Large intestine (tissue), 3 donors: ENCODE measurements around the gene CASK. TPM values are rescaled to one million over a fixed set of nuclear protein-coding genes. Genes with fewer than 3 reads are reported as not detected.

Experiments
- DNase-seq, 2 donors: peaks; one replicate each; pipeline versions ENCODE4 v3.0.0 to v3.0.0-alpha.2; 2013
- H3K27ac ChIP-seq: one replicate; pipeline ENCODE4 v1.5.1; 2013; ENCODE audit warnings: low read length
- H3K27me3 ChIP-seq: 2 replicates; pipeline ENCODE4 v1.6.1; 2013; ENCODE audit warnings: low read length; ENCODE audit not compliant: control insufficient read depth, insufficient read depth
- H3K36me3 ChIP-seq: 2 replicates; pipeline ENCODE4 v1.6.1; 2013; ENCODE audit warnings: low read length; ENCODE audit not compliant: control insufficient read depth, insufficient read depth
- H3K4me1 ChIP-seq: one replicate; pipeline ENCODE4 v1.6.1; 2013; ENCODE audit warnings: low read length; ENCODE audit not compliant: control insufficient read depth, insufficient read depth
- H3K4me3 ChIP-seq: one replicate; pipeline ENCODE4 v1.5.1; 2013; ENCODE audit warnings: low read length
- H3K9me3 ChIP-seq: one replicate; pipeline ENCODE4 v1.6.1; 2013; ENCODE audit warnings: mild to moderate bottlenecking, low read depth, low read length, moderate library complexity; ENCODE audit not compliant: control insufficient read depth
- WGBS: methylation state at CpG from one replicate; pipeline ENCODE4 v1.1.5; 2013; ENCODE audit warnings: low lambda C conversion rate; ENCODE audit not compliant: insufficient coverage; 5-methylcytosine and 5-hydroxymethylcytosine counted together
- polyA plus RNA-seq: library from polyadenylated mRNA; unstranded; fragments of 120-200 nt; gene quantifications from one replicate; pipeline ENCODE4 v1.2.1, GENCODE V29; 2013

CASK gene
- polyA plus RNA-seq, 1 donor, result 71.3 TPM

GRCh38 chrX:41556958-41557357, 366.4 kb downstream of the CASK start:
- no CpG with 5 or more reads among the region's 2 CpGs for WGBS
- H3K4me1 ChIP-seq, result no peaks in the 10 kb centered on the region
- H3K27me3 ChIP-seq, result no peaks in the 10 kb centered on the region
- H3K4me3 ChIP-seq, result no peak overlapping the region
- no peaks in the 10 kb centered on the region for H3K9me3 ChIP-seq
- H3K27ac ChIP-seq, result no peak overlapping the region
- no peak for DNase-seq
- H3K36me3 ChIP-seq, result peaks cover 15% of the 10 kb centered on the region

GRCh38 chrX:41553688-41554087, 369.7 kb downstream of the CASK start:
- peaks cover 10% of the 10 kb centered on the region for H3K36me3 ChIP-seq

GRCh38 chrX:41548411-41548810, 374.9 kb downstream of the CASK start:
- peaks cover 8% of the 10 kb centered on the region for H3K4me1 ChIP-seq
- no peaks in the 10 kb centered on the region for H3K9me3 ChIP-seq
- peaks cover 8% of the 10 kb centered on the region for H3K36me3 ChIP-seq
- H3K4me3 ChIP-seq, result no peak overlapping the region
- no CpG with 5 or more reads among the region's 4 CpGs for WGBS
- peak; percentile 16 to 56 for DNase-seq
- H3K27me3 ChIP-seq, result no peaks in the 10 kb centered on the region
- H3K27ac ChIP-seq, result peak overlapping the region; percentile 53

More at GRCh38 chrX:41553688-41554087, 369.7 kb downstream of the CASK start:
- WGBS, result 100% methylated on average over 1 of the region's 6 CpGs
- Histone ChIP-seq H3K27me3 (no peaks in the 10 kb centered on the region), H3K4me1 (peaks cover 5% of the 10 kb centered on the region), H3K4me3 (no peak overlapping the region), H3K9me3 (no peaks in the 10 kb centered on the region), H3K27ac (no peak overlapping the region)
- no peak for DNase-seq

- 100% methylated on average over 1 of the region's 4 CpGs for WGBS
- no peaks in the 10 kb centered on the region for H3K27me3 ChIP-seq
- no peak for DNase-seq
- H3K9me3 ChIP-seq, result no peaks in the 10 kb centered on the region
- H3K4me1 ChIP-seq, result peaks cover 6% of the 10 kb centered on the region
- H3K36me3 ChIP-seq, result peaks cover 7% of the 10 kb centered on the region
- H3K27ac ChIP-seq, result no peak overlapping the region
- H3K4me3 ChIP-seq, result no peak overlapping the region
Observed at GRCh38 chrX:41543668-41544067, 379.7 kb downstream of the CASK start.

GRCh38 chrX:41543025-41543424, 380.3 kb downstream of the CASK start:
- no peak for DNase-seq
- no peaks in the 10 kb centered on the region for H3K9me3 ChIP-seq
- WGBS, result no CpG with 5 or more reads among the region's 1 CpG

GRCh38 chrX:41542536-41542935, 380.8 kb downstream of the CASK start:
- Histone ChIP-seq H3K4me1 (peaks cover 5% of the 10 kb centered on the region), H3K27ac (no peak overlapping the region), H3K27me3 (no peaks in the 10 kb centered on the region), H3K9me3 (no peaks in the 10 kb centered on the region), H3K4me3 (no peak overlapping the region), H3K36me3 (peaks cover 7% of the 10 kb centered on the region)
- no peak for DNase-seq
- WGBS, result no CpG with 5 or more reads among the region's 1 CpG

More at GRCh38 chrX:41543025-41543424, 380.3 kb downstream of the CASK start:
- Histone ChIP-seq H3K27me3 (no peaks in the 10 kb centered on the region), H3K4me1 (peaks cover 5% of the 10 kb centered on the region), H3K36me3 (peaks cover 7% of the 10 kb centered on the region), H3K27ac (no peak overlapping the region), H3K4me3 (no peak overlapping the region)

GRCh38 chrX:41542135-41542534, 381.2 kb downstream of the CASK start:
- no peak overlapping the region for H3K27ac ChIP-seq
- peaks cover 7% of the 10 kb centered on the region for H3K36me3 ChIP-seq
- WGBS, result no CpG with 5 or more reads among the region's 4 CpGs
- H3K9me3 ChIP-seq, result no peaks in the 10 kb centered on the region
- no peak for DNase-seq
- H3K4me3 ChIP-seq, result no peak overlapping the region
- peaks cover 3% of the 10 kb centered on the region for H3K4me1 ChIP-seq
- H3K27me3 ChIP-seq, result no peaks in the 10 kb centered on the region

GRCh38 chrX:41541386-41541785, 382.0 kb downstream of the CASK start:
- H3K9me3 ChIP-seq, result no peaks in the 10 kb centered on the region
- WGBS, result no CpG with 5 or more reads among the region's 2 CpGs
- no peak for DNase-seq
- H3K4me3 ChIP-seq, result no peak overlapping the region
- H3K27ac ChIP-seq, result no peak overlapping the region
- no peaks in the 10 kb centered on the region for H3K27me3 ChIP-seq
- H3K4me1 ChIP-seq, result peaks cover 3% of the 10 kb centered on the region
- H3K36me3 ChIP-seq, result peaks cover 7% of the 10 kb centered on the region

GRCh38 chrX:41538707-41539106, 384.6 kb downstream of the CASK start:
- no peak for DNase-seq
- no CpG with 5 or more reads among the region's 4 CpGs for WGBS
- H3K27me3 ChIP-seq, result no peaks in the 10 kb centered on the region
- H3K9me3 ChIP-seq, result no peaks in the 10 kb centered on the region
- H3K4me3 ChIP-seq, result no peak overlapping the region
- H3K27ac ChIP-seq, result no peak overlapping the region
- peaks cover 3% of the 10 kb centered on the region for H3K4me1 ChIP-seq
- peaks cover 7% of the 10 kb centered on the region for H3K36me3 ChIP-seq

- no peak for DNase-seq
- Histone ChIP-seq H3K27me3 (no peaks in the 10 kb centered on the region), H3K9me3 (no peaks in the 10 kb centered on the region), H3K4me1 (no peaks in the 10 kb centered on the region), H3K4me3 (no peak overlapping the region), H3K36me3 (peaks cover 44% of the 10 kb centered on the region), H3K27ac (no peak overlapping the region)
Observed at GRCh38 chrX:41530085-41530484, 393.3 kb downstream of the CASK start.

GRCh38 chrX:41529221-41529620, 394.1 kb downstream of the CASK start:
- peaks cover 49% of the 10 kb centered on the region for H3K36me3 ChIP-seq
- no peaks in the 10 kb centered on the region for H3K27me3 ChIP-seq
- no peak for DNase-seq
- WGBS, result no CpG with 5 or more reads among the region's 11 CpGs
- no peaks in the 10 kb centered on the region for H3K4me1 ChIP-seq
- no peaks in the 10 kb centered on the region for H3K9me3 ChIP-seq
- no peak overlapping the region for H3K4me3 ChIP-seq
- no peak overlapping the region for H3K27ac ChIP-seq
